C4-2B (cell line): ENCODE data around the gene DIAPH2.

Experiments
- H3K27ac ChIP-seq: fragments of 450-650 bp; 2 replicates; pipeline ENCODE4 v1.5.1; 2017
- ZFX ChIP-seq: fragments of 450-650 bp; IDR thresholded peaks from 2 replicates; pipeline ENCODE4 v1.6.1; 2017
- TF ChIP-seq, protein P1 (sequence below): fragments of 450-650 bp; conservative IDR thresholded peaks from 2 replicates; pipeline ENCODE4 v1.5.1; 2017; ENCODE audit warnings: mild to moderate bottlenecking

DIAPH2 gene

DNA sequence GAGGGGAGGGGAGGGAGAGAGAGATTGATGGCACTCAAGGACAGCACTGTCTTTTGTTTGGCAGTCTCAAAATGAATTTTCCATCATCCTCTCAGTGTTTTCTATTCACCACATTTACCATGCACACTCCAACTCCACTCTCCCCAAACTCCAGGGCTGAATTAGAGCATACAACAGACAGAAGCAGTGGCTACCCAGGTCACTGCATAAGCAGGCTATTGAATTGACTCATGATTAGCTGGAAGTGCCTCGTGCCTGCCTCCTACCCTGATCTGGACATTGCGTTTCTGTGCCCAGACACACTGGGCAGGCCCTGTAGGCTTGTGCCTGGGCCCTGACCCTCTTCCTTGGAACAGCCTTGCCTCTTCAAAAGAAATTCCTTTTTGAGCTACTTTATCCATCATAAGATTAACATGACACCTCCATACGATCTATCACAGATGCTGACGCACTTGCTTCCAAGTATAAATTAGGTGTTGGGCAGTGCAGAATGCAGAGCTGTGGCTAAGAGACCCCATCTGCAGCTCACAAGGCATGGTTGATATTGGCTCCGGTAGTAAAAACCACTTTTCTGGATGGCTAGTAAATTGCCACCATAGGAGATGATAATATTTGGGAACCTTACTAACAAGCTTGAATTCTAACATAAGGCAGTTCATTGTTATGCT, 952.0 kb downstream of the DIAPH2 start:
- H3K27ac ChIP-seq, result no peak overlapping the region
- TF ChIP-seq, protein P1, sequence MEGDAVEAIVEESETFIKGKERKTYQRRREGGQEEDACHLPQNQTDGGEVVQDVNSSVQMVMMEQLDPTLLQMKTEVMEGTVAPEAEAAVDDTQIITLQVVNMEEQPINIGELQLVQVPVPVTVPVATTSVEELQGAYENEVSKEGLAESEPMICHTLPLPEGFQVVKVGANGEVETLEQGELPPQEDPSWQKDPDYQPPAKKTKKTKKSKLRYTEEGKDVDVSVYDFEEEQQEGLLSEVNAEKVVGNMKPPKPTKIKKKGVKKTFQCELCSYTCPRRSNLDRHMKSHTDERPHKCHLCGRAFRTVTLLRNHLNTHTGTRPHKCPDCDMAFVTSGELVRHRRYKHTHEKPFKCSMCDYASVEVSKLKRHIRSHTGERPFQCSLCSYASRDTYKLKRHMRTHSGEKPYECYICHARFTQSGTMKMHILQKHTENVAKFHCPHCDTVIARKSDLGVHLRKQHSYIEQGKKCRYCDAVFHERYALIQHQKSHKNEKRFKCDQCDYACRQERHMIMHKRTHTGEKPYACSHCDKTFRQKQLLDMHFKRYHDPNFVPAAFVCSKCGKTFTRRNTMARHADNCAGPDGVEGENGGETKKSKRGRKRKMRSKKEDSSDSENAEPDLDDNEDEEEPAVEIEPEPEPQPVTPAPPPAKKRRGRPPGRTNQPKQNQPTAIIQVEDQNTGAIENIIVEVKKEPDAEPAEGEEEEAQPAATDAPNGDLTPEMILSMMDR, result no peak

DNA sequence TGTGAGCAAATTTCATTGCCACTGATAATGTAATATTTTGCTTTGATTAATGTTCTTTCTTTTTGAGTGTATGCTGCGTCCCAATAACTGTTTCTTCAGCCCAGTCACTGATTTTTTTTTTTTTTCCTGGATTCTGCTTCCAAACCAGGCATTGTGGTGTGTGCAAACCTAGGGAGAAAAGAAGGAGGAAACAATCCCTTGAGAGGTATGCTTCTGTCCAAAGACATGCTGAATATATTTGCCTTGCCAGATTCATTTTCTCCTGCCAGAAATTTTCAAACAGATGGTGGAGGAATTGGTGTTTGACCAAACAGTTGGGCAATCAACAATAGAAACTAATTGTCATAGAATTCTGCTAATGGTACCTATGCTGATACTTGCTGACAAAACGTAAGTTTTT, 952.6 kb downstream of the DIAPH2 start:
- TF ChIP-seq ZFX, result no peak
- TF ChIP-seq, protein P1, result no peak
- no peak overlapping the region for H3K27ac ChIP-seq

DNA sequence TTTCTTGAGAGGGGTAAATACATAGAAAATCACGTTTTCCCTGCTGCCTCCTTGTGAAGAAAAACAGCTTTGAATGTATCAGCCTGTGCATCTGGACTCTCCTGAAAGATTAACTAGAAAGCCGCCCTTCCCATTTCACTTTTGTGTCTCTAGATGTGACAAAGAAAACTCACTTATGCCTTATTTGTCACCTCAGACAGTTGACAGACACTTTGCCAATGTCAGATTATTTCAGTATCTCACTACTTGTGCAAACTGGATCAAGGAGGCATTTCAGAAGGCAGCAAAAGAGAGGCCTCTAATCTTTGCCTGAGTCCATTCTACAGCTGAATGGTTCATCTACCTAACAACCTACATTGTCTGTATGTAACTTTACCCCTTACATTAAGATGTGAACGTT, 954.0 kb downstream of the DIAPH2 start:
- TF ChIP-seq ZFX, result no peak
- TF ChIP-seq, protein P1, result no peak
- no peak overlapping the region for H3K27ac ChIP-seq

DNA sequence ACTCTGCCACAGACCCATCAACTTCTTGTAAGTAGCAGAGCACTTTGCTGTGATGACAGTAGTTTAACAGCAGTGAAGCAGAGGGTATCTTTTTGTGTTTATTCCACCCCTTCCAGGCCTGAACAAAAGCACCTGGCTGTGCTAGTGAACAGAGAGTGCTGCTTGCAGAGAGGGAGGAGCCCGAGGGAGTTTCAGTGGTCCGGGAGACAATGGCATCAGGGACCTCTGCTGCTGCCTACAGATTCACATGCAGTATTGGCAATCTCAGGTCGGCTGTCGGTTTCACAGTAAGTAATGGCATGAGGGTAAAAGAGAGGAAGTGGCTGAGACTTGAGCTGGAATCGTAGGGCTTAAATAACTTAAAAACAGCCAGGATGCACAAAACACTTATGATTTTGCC, 954.9 kb downstream of the DIAPH2 start:
- H3K27ac ChIP-seq, result no peak overlapping the region
- TF ChIP-seq, protein P1, result no peak
- TF ChIP-seq ZFX, result no peak
